HFF-Myc (cell line): Measurements from ENCODE around the gene FREY1.

ENCODE experiments used
- DNase-seq: peaks from one replicate; pipeline ENCODE4 v3.0.0-alpha.2; 2011; ENCODE audit warnings: low read depth; ENCODE audit errors: extremely low read depth
- H3K4me3 ChIP-seq: replicated peaks from 2 replicates; pipeline ENCODE4 v1.5.1; 2011; ENCODE audit warnings: low read depth, mild to moderate bottlenecking, control low read depth, low read length
- TF ChIP-seq, protein P1 (sequence below): IDR thresholded peaks from 2 replicates; pipeline ENCODE4 v1.5.1; 2012; ENCODE audit warnings: mild to moderate bottlenecking, low read depth, low read length, control low read depth; ENCODE audit errors: missing control alignments

The FREY1 gene

DNA sequence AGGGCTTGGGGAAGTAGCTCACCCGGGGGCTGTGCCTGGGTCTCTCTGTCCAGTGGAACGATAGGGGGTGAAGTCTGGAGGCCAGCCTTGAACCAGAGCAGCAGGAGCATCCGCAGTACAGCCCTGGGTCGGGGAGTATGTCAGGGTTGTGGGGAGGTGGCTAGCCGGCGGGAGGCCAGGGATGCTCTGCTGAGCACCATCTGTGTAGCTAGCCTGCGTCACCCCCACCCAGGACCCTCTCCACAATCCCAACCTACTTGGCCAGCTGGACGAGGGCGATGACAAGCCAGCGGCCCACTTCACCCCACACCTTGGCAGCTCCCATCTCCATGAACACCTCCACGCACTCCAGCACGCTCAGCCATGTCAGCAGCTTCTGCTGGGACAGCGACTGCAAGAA lies 8.4 kb upstream of the FREY1 start:
- no peak overlapping the region for H3K4me3 ChIP-seq
- no peak for DNase-seq
- TF ChIP-seq, protein P1, sequence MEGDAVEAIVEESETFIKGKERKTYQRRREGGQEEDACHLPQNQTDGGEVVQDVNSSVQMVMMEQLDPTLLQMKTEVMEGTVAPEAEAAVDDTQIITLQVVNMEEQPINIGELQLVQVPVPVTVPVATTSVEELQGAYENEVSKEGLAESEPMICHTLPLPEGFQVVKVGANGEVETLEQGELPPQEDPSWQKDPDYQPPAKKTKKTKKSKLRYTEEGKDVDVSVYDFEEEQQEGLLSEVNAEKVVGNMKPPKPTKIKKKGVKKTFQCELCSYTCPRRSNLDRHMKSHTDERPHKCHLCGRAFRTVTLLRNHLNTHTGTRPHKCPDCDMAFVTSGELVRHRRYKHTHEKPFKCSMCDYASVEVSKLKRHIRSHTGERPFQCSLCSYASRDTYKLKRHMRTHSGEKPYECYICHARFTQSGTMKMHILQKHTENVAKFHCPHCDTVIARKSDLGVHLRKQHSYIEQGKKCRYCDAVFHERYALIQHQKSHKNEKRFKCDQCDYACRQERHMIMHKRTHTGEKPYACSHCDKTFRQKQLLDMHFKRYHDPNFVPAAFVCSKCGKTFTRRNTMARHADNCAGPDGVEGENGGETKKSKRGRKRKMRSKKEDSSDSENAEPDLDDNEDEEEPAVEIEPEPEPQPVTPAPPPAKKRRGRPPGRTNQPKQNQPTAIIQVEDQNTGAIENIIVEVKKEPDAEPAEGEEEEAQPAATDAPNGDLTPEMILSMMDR: no peak

- no peak for DNase-seq
- no peak overlapping the region for H3K4me3 ChIP-seq
- TF ChIP-seq, protein P1: no peak
These were observed 7.0 kb upstream of the FREY1 start for GRCh38 chr11:45913942-45914635.

DNA sequence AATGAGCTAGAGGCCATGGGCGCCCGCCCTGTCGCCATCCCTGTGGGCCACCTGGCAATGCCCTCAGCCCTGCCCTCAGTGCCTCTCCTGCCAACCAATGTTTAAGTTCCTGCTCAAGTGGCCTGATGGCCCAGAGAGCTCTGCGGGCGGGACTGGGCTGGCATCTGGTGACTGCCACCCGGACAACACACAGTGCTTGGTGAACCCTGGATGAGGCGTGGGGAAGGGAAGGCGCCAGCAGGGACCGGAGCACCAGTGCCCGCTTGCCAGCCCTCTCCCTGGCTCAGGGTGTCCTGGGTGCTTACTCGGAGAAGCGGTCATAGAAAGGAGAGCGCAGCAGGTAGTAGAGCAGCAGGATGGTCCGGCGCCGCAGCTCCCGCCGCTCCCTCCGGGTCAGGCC lies 6.4 kb upstream of the FREY1 start:
- TF ChIP-seq, protein P1: no peak
- no peak for DNase-seq
- no peak overlapping the region for H3K4me3 ChIP-seq

DNA sequence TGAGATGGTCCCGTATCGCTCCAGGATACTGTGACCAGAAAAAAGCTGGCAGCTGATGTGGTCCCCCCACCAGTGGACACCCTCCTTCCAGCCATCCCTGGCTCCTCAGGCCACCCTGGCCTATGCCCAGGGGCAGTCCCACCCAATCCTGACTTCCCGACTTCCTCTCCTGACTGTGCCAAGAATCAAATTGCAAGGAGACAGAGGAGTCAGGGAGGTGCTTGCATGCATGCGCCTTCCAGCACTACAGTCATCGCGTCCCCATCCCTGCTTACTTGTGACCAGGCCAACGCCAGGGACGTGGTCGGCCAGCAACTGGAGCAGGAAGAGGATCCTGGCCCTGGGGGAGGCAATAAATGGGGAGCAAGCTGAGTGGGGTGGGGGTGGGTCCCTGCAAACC lies 3.6 kb upstream of the FREY1 start:
- no peak overlapping the region for H3K4me3 ChIP-seq
- TF ChIP-seq, protein P1: no peak
- DNase-seq: no peak

DNA sequence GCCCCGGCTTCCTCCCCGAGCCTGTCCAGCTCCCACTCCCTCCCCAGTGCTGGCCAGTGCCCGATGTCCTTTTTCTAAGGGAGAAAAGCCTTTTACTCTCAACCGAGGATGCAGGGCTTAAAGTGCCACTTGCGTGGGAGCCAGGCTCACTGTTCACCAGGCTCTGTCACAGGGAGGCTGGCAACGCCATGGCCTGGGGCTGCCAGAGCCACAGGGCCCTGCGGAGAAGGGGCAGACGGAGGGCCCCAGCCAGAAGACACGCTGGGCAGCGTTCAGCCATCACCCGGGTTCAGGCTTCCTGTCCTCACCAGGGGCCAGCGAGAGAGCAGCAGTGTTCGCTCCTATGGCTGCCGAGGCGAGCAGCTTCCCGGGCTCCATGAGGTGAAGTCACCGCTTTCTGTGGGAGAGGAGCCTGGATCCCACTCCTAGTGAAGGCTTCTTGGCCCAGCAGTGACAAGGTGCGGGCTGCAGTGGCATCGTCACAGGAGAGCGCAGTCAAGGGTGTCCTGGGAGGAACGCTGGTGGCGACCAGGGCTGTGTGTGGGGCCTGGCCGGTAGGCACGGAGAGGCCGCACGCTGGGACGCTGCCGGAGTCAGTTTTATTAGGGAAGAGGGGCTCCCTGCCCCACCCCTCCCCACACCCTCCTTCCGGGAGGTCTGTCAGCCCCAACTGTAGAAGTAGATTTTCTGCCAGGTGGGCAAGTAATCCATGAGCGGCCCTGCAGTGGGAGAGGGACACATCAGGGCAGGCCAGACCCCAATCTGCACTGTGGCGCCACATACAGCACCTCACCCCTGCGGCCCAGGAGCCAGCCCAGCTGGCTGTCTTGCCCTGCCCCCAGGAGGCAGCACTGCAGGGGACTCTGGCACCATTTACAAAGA lies 2.8 kb upstream of the FREY1 start:
- TF ChIP-seq, protein P1: no peak
- H3K4me3 ChIP-seq: no peak overlapping the region
- DNase-seq: no peak

- no peak for DNase-seq
- H3K4me3 ChIP-seq: no peak overlapping the region
- TF ChIP-seq, protein P1: no peak
These were observed 870 bp upstream of the FREY1 start for GRCh38 chr11:45907911-45908370.
